ENCODE measurements around the gene RTN4R.

The RTN4R gene

DNA sequence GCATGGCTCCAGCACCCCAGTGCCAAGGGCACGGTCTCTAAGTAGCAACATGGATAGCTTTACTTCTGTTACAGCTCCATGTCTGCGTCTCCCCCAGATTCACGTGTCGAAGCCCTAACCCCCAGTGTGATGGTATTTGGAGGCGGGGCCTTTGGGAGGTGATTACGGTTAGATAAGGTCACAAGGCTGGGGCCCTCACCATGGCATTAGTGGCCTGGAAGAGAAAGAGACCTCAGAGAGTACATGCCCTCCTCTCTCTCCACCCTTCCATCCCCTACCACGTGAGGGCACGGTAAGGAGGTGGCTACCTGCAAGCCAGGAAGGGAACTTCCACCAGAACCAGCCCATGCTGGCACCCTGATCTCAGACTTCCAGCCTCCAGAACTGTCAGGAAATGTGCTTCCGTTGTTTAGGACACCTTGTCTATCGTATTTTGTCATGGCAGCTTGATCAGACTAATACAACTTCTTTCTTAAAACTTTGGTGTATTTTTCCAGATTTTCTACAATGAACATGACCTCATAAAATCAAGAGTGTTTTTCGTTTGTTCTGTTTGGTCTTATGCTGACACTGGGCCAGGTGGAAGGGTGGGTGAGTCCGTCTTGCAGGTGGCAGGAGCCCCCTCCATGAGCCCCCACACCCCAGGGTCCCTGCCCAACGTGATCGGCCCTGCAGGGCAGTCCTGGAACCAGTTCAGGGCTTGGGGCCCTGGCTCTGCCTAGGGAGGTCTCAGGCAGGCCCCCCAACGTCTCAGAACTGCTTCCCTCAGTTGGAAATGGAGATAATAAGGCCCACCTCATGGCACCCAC lies 10.7 kb downstream of the RTN4R start:
- no peak for DNase-seq (ENCODE audit: low spot score)

DNA sequence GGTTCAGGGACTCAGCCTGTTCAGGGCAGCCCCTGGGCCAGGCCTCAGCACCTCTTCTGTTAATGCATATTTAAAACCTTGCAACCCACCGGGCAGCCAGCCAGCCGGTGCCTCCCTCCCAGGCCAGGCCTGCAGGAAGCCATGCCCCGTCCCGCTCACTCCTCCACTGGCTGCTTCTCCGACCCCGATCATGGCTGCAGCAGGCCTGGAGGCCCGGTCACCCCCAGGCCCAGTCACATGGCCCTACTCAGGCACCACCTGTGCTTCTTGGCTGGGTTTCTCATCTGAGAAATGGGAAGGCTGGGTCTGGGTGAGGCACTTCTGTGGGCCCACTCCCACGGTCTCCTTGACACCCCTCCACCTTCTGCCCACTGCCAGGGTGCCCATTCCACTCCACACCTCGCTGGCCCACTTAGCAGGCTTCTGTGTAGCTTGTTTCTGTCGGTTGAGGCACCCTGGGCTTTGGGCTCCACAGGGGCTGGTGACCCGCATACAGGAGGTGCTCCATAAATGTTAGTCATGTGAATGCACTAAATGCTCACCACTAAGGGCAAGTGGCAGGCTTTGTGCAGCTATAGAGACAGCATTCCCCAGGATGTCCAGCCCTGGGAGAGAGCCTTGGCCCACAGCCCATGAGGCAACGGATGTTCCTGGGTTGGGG lies 11.4 kb downstream of the RTN4R start:
- no peak for DNase-seq (ENCODE audit: low spot score)

DNA sequence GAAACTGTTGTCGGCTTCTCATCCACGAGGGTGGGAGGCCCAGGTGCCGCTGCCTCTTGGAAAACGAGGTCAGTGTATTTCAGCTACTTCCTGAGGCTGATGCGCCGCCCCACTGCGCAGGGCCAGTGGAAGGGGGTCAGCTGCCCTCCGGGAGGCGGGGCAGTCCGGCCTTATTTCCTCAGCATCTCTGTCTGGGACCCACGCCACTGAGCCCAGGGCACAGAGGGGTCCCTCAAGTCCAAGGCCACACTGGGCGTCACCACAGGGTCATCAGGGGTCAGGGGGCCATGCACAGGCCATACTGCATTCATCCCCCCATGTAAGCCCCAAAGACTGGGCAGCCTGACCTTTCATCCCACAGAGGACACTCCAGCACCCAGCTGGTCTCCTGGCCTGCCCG lies 12.1 kb downstream of the RTN4R start:
- DNase-seq (ENCODE audit: low spot score): no peak

DNA sequence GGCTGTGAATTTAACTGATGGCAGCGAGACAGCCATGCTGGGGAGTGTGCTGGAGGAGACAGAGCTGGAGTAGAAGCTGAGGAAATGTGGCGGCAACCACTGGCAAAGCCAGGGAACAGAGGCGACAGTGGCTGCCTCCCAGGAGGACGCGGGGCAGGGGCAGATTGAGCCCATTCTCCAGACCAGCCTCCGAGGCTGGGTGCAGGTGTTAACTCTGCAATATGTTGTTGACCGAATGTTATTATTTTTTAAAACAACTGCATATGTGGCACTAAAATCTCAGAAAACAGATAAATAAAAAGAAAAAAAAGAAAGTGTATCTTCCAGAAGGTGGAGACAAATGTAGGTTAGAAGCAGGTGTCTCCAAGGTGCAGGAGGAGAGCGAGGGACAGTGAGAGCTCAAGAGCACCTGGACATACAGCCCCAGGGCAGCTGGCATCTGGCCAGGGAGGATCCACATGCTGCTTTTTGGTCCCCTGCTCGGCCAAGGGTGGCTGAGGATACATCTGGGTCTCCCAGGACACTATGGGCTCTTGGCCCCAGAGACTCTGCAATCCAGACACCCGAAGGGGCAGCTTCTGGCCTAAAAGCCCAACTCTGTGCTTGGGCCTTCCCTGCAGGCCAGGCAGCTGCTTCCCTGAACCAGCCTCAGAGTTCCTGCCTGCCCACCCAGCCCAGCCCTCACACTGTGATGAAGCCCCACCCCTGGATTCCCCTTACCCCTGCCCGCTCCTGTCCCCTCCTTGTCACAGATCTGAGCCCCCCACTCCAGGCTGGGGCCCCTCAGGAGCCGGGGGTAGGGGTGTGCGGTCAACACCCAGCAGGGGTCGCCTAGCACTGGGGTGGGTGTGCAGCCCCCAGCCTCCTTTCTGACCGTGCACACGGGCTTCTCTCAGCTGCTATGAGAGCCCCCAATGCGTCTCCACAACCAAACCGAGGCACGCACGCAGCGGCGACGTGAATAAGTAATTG lies 12.9 kb downstream of the RTN4R start:
- DNase-seq (ENCODE audit: low spot score): no peak

DNA sequence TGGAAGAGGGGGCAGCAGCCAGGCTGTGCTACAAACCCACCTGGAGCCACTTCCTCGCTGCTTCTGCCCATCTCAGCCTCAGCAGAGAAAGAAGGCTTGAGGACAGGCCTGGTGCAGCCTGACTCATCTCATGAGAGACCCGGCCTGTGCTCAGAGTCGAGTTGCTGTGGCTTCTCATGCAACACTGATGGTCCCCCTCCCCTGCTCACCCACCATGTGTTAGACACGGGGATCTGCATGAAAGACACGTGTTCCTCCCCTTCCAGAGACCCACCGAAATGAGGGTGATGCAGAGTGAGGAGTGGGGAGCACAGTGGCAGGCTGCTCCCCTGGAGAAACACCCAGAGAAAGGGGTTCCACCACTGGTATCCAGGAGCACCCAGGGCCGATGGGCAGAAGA lies 15.0 kb downstream of the RTN4R start:
- DNase-seq (ENCODE audit: low spot score): no peak

DNA sequence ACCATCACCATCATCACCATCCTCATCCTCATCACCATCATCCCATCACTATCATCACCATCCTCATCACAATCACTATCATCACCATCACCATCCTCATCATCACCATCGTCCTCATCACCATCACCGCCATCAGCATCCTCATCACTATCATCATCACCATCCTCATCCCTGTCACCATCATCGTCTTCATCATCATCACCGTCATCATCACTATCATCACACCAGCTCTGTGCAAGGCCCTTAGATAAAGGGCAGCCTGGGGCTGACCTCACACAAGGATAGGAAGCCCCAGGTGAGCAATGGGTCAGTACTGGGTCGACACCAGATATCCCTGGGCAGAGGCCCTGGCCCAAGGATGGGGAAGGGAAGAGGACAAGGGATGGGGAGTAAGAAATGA lies 16.1 kb downstream of the RTN4R start:
- no peak for DNase-seq (ENCODE audit: low spot score)

DNA sequence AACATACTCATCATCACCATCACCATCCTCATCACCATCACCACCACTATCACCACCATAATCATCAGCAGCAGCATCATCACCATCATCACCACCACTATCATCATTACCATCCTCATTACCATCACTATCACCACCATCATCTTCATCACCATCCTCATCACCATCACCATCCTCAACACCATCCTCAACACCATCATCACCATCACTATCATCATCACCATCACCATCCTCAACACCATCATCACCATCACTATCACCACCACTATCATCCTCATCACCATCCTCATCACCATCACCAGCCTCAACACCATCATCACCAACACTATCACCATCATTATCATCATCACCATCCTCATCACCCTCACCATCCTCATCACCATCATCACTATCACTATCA lies 16.6 kb downstream of the RTN4R start:
- no peak for DNase-seq (ENCODE audit: low spot score)

DNA sequence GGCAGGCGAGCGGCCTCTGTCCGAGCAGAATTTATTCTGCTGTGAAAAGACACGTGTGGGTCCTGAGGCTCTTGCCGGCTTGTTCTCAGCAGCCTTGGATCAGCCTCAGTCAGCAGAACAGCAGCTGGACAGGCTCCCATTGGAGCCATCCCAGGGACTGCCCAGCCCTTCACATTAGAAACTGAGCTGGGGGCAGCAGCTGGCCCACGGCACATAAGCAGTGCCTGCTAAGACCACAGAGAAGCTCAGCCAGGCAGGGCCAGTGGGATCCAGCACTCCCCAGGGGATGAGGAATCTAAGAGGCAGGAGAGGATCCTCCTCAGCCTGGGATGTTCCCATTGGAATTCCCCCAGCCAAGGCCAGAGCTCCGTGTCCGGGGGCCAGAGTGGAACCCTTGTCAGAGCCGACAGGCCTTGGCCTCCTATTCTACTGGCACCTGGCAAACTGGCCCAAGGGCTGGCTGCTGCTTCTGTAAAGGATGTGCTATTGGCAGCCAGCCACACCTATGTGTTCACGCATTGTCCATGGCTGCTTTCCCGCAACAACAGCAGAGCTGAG lies 18.2 kb downstream of the RTN4R start:
- no peak for DNase-seq (ENCODE audit: low spot score)

DNA sequence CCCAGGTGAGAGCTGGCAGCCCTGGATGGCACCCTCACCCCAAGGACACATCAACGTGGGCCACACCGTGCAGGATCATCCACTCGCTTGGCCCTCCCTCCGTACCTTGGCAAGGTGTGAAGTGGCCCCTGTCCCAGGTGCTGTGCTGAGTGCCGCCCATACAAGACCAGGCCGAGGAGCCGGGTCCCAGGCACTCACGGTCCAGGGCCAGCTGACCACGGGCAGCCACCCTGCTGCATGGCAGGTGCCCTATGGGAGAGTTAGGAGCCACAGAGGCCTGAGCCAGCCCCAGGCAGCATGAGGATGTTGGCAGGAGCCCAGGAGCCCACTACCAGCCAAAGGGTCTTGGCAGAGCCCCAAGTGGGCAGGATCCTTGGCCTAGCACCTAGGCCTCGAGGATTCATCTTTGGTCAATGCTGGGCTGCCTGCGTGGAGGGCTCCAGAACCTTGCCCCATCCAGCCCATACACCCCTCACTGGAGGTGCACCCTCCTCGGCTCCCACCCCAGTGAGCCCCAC lies 19.6 kb downstream of the RTN4R start:
- no peak for DNase-seq (ENCODE audit: low spot score)

DNA sequence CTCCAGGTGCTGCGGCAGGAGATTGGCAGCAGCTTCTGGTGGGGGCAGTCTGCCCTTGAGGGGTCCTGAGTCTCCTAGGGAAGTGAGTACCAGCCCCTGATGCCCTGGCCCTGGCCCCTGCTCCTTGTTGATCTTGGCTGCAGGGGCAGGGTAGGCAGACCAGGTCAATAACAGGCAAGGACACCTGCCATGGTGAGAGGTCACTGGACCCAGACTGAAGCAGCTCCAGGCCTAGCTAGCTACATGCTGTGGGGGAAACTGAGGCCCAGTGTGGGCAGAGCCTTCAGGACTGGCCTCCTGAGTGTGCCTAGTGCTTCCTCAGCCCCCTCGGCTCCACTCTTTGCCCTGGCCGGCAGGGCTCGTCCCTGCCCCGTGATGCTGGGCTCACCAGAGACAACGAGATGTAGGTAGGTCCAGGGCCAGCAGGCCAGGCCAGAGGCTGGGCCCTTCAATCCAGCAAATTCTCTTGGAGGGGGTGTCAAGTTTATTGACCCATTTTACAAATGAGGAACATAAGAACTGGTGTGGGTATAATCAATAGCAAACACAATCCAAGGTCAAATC lies 20.4 kb downstream of the RTN4R start:
- no peak for DNase-seq (ENCODE audit: low spot score)

DNA sequence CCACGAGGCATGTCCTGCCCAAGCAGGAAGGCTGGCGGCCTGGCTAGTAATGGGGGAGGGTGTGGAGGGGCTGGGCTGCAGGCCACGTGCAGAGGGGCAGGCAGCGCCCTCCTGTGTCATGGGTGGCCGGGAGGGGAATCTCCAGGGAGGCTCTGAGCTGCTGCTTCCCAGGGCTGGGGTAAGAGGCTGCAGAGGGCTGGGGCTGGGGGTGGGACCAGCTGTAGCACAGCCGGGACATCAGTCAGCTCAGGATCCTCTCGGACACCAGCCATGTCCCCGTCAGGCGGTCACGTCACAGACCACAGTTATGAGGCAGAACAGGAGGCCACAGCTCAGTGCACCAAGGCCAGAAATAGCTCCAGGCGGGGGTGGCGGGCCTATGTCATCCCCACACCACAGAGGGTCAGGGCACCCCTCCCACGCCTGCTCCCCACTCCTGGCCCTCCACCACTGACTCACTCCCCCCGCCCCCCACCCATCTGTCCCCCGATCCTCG lies 21.1 kb downstream of the RTN4R start:
- peak; percentile 37 for DNase-seq (ENCODE audit: low spot score)

DNA sequence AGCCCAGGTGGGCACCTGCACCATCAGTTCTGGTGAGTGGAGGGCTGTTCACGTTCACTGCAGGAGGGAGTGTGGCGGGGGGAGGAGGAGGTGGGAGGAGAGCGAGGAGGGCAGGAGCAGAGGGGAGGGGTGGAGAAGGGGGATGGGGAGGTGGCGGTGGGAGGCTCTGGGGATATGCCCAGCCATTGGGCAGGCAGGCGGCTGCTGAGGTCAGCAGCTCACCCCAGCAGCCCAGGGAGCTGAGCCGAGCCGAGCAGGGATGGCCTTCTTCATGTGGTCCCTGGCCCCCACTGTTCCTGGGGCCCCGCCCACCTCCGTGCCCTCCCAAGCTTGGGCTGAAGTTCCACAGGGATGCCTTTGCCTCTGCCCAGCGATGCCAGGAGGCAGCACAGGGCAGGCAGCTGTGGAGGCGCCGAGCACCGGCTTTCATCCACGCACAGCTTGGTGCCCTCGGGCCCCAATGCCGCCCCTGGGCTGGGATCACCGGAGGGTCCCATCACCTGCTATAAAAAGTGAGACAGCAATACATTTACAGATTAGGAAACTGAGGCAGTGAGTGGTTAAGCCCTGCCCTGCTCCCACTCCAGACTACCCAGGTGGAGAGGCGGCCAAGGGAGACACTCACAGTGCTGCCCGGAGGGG lies 21.6 kb downstream of the RTN4R start:
- DNase-seq (ENCODE audit: low spot score): no peak

DNA sequence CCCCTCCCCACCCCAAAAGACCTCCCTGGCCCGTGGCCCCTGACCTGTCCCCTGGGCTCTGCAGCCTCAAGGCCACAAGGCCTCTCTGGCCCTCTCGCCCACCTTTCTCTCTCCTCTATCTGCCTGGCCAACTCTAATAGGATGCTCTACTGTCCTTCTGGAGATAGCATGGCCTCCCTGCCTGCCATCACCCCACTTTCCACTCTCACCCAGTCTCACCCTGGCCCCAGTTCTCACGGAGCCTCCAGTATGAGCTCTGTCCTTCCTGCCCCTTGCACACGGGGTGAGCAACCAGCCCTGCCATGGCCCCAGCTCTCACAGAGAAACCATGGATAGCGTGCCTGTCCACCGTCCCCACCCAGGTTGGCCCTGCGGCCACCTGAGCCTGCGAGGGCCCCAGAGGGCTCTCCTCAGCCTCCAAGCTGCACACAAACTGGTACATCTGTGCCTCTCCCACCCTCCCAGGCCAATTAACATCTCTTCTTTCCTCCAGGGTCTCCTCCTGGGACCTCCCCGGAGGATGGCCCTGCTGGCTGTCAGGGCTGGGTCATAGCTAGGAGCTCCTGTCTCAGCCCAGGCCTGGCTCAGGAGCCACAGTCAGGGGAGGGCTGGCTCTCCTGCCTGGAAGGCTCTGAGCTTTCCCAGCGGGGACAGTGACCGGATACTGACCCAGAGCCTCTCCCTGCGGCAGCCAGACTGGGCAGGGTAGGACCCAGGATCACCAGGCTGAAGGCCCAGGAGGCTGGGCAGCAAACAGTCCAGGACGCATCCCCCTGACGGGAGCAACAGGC lies 22.3 kb downstream of the RTN4R start:
- DNase-seq (ENCODE audit: low spot score): no peak

DNA sequence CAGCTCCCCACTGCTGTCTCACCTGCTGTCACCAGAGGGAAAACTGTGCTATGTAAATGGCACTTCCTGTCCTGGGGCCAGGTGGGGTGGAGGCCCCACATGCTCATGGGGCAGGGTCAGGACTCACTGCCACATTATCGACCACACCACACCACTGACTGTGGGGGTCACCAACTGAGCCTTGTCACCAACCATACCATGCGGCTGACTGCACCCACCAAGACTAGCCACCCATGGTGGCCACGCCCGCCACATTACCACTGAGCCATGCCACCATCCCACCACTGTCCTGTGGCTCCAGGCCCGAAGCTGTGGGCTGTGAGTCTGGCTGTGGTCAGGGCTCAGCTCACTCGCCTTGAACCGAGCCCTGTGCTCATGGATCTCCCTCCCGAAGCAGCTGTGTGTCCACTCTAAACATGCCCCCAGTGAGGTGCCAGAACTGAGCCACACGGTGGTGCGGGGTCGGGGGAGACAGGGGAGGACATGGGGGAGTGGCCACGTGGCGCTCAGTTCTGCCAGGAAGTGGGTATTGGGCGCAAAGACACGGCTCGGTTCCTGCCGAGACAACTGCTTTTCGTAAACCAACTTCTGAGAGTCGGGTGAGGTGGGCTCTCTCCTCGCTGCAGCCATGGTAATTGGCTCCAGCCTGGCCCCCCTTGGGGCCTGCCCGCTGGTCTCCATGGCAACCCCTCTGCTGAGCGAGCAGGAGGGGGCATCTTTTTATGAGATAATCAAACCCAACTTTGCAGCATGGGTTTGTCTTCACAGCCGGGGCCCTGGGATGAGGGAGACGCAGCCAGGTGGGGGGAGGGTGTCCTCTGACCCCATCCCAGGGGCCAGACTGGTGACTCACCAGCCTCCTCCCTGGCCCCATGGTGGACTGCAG lies 23.2 kb downstream of the RTN4R start:
- peak; percentile 47 for DNase-seq (ENCODE audit: low spot score)

DNA sequence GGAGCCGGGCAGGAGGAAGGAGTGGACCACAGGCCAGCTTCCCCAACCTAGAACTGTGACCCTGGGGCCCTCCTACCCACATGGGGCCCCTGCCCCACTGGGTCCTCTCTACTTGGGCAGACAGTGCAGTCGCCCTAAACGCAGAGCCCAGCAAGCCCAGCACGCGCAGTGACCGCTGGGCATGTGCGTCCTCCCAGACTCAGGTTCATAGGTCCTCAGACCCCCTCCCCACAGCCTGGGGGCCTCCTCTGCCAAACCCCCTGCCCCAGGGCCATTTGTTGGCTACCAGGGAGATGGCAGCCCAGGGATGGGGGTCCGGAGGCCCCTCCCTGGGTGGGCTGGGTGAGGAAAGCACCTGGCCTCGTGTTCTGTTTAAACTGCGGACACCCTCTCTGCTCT lies 23.9 kb downstream of the RTN4R start:
- DNase-seq (ENCODE audit: low spot score): no peak

DNA sequence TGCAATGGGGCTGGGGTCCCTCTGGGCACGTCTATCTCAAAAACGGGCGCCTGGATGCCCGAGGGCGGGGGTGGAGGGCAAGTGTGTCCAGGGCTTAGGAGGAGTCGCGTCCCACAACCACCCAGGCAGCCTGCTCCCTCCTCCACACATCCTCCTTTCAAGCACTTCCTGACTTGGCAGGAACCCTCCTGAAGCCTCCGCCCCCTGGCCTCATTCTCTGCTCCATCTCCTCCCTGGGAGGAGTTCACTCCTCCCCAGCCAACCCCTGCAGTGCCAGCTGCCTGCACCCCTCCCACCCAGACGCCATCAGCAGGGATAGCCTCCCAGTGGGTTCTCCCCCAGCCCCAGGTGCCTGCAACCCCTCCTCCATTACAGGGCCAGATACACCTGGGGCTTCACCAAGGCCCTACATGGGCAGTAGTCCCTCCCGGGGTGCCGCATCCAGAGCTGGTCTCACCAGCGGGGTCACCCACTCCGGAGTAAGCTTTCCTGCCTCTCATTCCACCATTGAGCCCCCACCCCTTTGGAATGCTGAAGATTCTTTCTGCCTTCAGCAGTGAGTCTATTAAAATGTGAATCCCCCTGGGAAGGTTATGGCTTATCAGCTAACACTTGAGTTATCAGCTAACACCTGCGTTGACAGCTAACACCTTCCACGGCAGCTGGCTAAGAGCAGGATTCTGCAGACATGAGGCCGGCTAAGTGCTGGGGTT lies 24.4 kb downstream of the RTN4R start:
- DNase-seq (ENCODE audit: low spot score): peak; percentile 38

DNA sequence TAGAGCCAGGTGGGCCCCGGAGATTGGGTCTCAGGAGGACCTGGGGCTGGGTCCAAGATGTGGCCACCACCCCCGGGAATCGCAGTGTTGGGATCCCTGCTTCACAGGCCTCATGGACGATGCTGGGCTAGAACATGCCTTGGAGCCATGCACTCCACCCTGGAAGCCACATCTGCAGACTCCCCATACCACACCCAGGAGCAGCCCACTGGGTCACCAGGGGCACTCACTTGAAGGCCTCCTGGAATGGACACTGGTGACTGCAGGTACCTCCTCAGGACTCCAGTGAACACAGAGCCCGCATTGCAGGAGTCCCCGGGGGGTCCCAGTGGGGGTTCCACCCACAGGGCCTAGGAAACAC lies 25.0 kb downstream of the RTN4R start:
- DNase-seq (ENCODE audit: low spot score): no peak

DNA sequence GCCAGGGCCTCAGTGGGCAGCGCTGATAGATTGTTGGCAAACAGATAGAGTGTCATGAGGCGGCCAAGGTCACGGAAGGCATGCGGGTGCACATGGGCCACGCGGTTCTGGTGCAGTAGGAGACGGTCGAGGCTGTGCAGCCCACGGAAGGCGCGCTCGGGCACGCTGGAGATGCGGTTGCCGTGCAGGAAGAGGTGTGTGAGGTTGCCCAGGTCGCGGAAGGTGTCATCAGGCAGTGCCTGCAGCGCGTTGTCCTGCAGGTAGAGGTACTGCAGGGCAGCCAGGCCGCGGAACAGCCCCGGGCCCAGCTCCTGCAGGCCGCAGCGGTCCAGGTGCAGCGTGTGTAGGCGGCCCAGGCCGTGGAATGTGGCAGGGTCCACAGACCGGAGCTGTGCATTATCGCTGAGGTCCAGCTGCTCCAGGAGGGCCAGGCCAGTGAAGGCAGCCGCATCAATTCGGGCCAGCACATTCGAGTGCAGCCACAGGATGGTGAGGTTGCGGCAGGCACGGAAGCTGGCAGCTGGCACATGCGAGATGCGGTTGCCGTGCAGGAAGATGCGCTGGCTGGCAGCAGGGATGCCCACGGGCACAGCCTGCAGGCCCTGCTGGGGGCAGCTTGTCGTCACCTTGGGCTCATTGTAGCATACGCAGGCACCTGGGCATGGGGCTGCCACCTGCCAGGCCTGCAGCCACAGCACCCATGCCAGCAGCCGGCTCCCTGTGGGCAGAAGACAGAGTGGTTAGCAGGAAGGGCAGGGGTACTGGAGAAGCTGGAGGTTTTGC lies 25.5 kb downstream of the RTN4R start:
- DNase-seq (ENCODE audit: low spot score): no peak
